ENCODE results near the gene GNAQ. TPM values are rescaled to one million over a fixed set of nuclear protein-coding genes. Genes with fewer than 3 reads are reported as not detected.
A peak's percentile ranks its signal among the peaks of the same experiment; 100 is the strongest.

GNAQ gene
- total RNA-seq, 1 donor from 2014 or later = 20.6 TPM

DNA sequence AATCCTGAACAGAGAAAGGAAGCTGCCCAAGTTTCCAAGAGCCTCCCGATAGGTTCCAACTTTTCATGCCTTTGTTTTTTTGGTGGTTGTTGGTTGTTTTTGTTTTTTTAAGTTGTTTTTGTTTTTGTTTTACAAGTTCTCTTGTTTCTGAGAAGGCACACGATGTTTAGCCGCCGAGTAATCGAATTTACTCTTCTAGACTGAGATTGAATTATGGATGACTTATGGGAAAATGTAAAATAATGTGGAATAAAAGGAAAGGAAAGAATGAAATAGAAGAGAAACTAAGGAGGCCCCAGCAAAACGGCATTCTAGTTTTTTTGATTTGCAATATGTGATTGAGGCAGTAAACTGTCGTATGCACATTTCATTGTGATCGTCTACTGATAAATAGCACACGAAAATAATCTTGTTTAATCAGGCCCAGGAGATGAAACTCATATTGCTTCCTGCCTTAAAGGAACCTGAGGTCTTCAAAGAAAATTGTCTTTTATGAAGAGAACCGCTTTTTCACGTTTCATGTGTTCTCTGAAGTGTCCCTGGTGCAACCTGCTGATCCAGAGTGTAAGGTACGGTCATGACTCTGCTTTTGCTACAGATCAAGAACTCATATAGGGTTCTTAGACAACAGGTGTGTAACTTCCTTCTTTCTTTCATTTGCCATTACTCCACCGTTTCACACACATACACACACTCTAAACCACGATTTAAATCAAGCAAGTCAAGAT is 1.3 kb upstream of the GNAQ start:
- TF ChIP-seq CTCF (conservative IDR thresholded peaks at IDR 0.05; ENCODE audit: low read depth, low read length) = no peak

GRCh38 chr9:78031893-78032729 is 500 bp upstream of the GNAQ start:
- DNase-seq (ENCODE audit: low read depth) = no peak
- no peak for TF ChIP-seq CTCF (conservative IDR thresholded peaks at IDR 0.05; ENCODE audit: low read depth, low read length)
- H3K4me3 ChIP-seq (ENCODE audit: low read depth, low read length) = peak overlapping the region; percentile 85

More for the DNA sequence above, 1.3 kb upstream of the GNAQ start:
- H3K4me3 ChIP-seq (ENCODE audit: low read depth, low read length) = peak overlapping the region; percentile 85
- DNase-seq (ENCODE audit: low read depth) = no peak

DNA sequence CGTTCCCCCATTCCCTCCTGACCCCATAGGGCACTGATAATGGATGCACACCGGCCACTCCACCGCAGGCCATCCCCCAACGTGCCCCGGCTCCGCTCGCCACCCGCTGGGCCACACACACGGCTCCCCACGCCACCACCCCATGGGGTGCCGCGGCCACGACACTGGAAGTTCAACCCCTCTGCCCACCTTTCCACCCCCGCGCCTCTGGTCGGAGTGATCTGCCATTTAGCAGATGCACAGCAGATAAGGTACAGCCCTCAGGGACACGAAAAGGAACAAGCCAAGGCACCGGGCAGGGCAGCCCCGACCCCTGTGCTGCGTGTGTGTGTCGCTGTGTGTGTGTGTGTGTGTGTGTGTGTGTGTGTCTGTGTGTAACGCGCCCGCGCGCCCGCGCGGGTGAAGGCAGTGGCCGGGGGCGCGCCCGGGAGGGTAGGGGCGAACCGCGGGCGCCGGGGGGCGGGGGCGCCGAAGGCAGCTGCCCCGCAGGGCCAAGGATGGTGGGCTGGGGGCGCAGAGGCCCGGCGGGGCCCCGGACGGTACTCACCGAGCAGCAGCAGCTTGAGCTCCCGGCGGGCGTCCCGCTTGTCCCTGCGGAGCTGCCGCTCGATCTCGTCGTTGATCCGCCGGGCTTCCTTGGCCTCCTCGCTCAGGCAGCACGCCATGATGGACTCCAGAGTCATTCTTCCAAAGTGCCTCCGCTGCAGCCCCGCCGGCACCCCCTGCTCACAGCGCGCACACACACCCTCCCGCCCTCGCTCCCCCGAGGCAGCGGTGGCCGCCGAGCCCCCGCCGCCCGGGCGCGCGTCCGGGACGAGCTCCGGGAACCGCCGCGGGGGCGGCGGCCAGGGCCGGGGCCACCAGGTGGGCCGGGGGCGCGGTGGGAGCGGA is 813 bp downstream of the GNAQ start:
- no peak for DNase-seq (ENCODE audit: low read depth)
- H3K4me3 ChIP-seq (ENCODE audit: low read depth, low read length) = peak overlapping the region; percentile 85
- no peak for TF ChIP-seq CTCF (conservative IDR thresholded peaks at IDR 0.05; ENCODE audit: low read depth, low read length)

DNA sequence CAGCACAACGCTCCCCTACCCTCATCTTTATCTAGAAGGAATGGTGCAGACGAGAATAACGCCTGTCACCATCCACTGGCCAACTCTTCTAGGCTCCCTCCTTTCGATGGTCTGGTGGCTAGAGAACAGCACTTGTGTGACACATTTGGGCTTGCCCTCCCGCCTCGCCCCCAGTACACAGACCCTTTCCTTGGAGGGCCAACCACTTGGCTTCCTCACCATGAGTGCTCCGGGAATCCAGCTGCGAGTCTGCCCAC is 1.4 kb downstream of the GNAQ start:
- peak overlapping the region; percentile 85 for H3K4me3 ChIP-seq (ENCODE audit: low read depth, low read length)
- DNase-seq (ENCODE audit: low read depth) = no peak

GRCh38 chr9:78029551-78030295 is 1.9 kb downstream of the GNAQ start:
- no peak for DNase-seq (ENCODE audit: low read depth)
- peak overlapping the region; percentile 85 for H3K4me3 ChIP-seq (ENCODE audit: low read depth, low read length)
- TF ChIP-seq CTCF (conservative IDR thresholded peaks at IDR 0.05; ENCODE audit: low read depth, low read length) = no peak

More for the DNA sequence above, 1.4 kb downstream of the GNAQ start:
- TF ChIP-seq CTCF (conservative IDR thresholded peaks at IDR 0.05; ENCODE audit: low read depth, low read length) = no peak

- peak overlapping the region; percentile 85 for H3K4me3 ChIP-seq (ENCODE audit: low read depth, low read length)
- DNase-seq (ENCODE audit: low read depth) = no peak
- TF ChIP-seq CTCF (conservative IDR thresholded peaks at IDR 0.05; ENCODE audit: low read depth, low read length) = no peak
Measured at GRCh38 chr9:78028926-78029325, 2.7 kb downstream of the GNAQ start.

Data from epithelial cell of proximal tubule (primary cell).